Nucleus accumbens (tissue), 56 donors: Measurements from ENCODE around the gene HOXA6.

Experiments used
- DNase-seq, 56 donors: peaks; one replicate each; lab custom pipeline; 2025; lab: John Stamatoyannopoulos, UW

The HOXA6 gene

GRCh38 chr7:27152816-27153442, 5.4 kb upstream of the HOXA6 start:
- no peak for DNase-seq

- no peak for DNase-seq
Observed at GRCh38 chr7:27151931-27152815, 4.6 kb upstream of the HOXA6 start, which contains the start of gene HOXA3. HOXA3 (minus strand) TSS chr7:27152583; CDS start chr7:27110640, 41,943 bp downstream.

- DNase-seq, result no peak
Observed at GRCh38 chr7:27151341-27151930, 3.9 kb upstream of the HOXA6 start.

GRCh38 chr7:27150568-27151340, 3.2 kb upstream of the HOXA6 start:
- DNase-seq, result peak in 15 of 56 donors; percentile 5 to 40 (median 17)

GRCh38 chr7:27149842-27150567, 2.4 kb upstream of the HOXA6 start:
- no peak for DNase-seq

GRCh38 chr7:27148756-27149641, 1.4 kb upstream of the HOXA6 start:
- no peak for DNase-seq

- no peak for DNase-seq
Observed at GRCh38 chr7:27148031-27148755, 619 bp upstream of the HOXA6 start.

GRCh38 chr7:27146491-27147198, 929 bp downstream of the HOXA6 start:
- no peak for DNase-seq

- no peak for DNase-seq
Observed at GRCh38 chr7:27145914-27146412, 1.6 kb downstream of the HOXA6 start.

GRCh38 chr7:27145165-27145913, 2.2 kb downstream of the HOXA6 start:
- DNase-seq, result no peak

GRCh38 chr7:27144781-27145164, 2.8 kb downstream of the HOXA6 start:
- no peak for DNase-seq

GRCh38 chr7:27143950-27144780, 3.4 kb downstream of the HOXA6 start:
- DNase-seq, result no peak

- no peak for DNase-seq
Observed at GRCh38 chr7:27143023-27143949, 4.3 kb downstream of the HOXA6 start, which contains the start of gene HOXA5. HOXA5 (minus strand) TSS chr7:27143681; CDS start chr7:27143607, 74 bp downstream.

GRCh38 chr7:27142580-27143022, 5.0 kb downstream of the HOXA6 start:
- no peak for DNase-seq
